NCI-H2196 treated with DMSO at 0.1 percent for 48 hours (cell line): ENCODE data around the gene SSB.
A peak's percentile ranks its signal among the peaks of the same experiment; 100 is the strongest.
"Not testable (repeated sequence)": the region's sequence is repeated elsewhere in the genome, so short reads cannot be mapped to it uniquely, and the experiment has no call there.

ENCODE experiments used
- DNase-seq: peaks from one replicate; lab custom pipeline; 2025; ENCODE audit not compliant: unreplicated experiment; lab: John Stamatoyannopoulos, UW

Gene SSB

GRCh38 chr2:169828141-169828811, 29.6 kb downstream of the SSB start:
- peak; percentile 9 for DNase-seq

DNA sequence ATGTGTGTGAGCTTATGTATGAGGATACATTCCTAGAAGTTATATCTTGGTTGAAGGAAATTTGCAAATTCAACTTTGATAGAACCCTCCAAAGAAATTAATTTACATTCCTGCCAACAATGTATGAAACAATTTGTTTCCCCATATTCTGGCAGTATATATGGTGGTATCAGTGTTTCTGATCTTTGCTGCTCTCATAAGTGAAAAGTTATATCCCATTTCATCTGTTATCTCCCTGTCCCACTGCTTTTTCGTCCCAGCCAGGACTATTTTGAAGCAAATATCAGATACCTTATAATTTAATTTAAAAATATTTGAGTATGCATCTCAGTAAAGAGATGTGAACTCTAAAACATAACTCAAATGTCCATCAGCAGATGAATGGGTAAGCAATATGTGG, 35.7 kb downstream of the SSB start:
- DNase-seq = no peak

GRCh38 chr2:169838743-169839489, 40.2 kb downstream of the SSB start:
- DNase-seq = no peak

GRCh38 chr2:169839954-169840746, 41.5 kb downstream of the SSB start:
- DNase-seq = no peak

- no peak for DNase-seq
Measured at GRCh38 chr2:169840747-169841142, 42.1 kb downstream of the SSB start.

- DNase-seq = not testable (repeated sequence)
Measured at GRCh38 chr2:169841625-169842024, 43.0 kb downstream of the SSB start.

- no peak for DNase-seq
Measured at GRCh38 chr2:169845016-169845415, 46.3 kb downstream of the SSB start.

GRCh38 chr2:169848959-169849693, 50.5 kb downstream of the SSB start:
- DNase-seq = not testable (repeated sequence)

GRCh38 chr2:169849710-169850109, 51.0 kb downstream of the SSB start:
- DNase-seq = no peak

GRCh38 chr2:169853041-169853668, 54.5 kb downstream of the SSB start:
- no peak for DNase-seq

DNA sequence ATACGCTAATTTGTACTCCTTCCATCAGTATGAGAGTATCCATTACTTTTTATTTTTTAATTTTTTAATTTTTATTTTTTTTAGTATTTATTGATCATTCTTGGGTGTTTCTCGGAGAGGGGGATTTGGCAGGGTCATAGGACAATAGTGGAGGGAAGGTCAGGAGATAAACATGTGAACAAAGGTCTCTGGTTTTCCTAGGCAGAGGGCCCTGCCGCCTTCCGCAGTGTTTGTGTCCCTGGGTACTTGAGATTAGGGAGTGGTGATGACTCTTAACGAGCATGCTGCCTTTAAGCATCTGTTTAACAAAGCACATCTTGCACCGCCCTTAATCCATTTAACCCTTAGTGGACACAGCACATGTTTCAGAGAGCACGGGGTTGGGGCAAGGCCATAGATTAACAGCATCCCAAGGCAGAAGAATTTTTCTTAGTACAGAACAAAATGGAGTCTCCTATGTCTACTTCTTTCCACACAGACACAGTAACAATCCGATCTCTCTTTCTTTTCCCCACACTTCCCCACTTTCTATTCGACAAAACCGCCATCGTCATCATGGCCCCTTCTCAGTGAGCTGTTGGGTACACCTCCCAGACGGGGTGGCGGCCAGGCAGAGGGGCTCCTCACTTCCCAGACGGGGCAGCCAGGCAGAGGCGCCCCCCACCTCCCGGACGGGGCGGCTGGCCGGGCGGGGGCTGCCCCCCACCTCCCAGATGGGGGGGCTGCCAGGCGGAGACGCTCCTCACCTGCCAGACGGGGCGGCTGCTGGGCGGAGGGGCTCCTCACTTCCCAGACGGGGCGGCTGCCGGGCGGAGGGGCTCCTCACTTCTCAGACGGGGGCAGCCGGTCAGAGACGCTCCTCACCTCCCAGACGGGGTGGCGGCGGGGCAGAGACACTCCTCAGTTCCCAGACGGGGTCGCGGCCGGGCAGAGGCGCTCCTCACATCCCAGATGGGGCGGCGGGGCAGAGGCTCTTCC, 56.9 kb downstream of the SSB start:
- DNase-seq = not testable (repeated sequence)

DNA sequence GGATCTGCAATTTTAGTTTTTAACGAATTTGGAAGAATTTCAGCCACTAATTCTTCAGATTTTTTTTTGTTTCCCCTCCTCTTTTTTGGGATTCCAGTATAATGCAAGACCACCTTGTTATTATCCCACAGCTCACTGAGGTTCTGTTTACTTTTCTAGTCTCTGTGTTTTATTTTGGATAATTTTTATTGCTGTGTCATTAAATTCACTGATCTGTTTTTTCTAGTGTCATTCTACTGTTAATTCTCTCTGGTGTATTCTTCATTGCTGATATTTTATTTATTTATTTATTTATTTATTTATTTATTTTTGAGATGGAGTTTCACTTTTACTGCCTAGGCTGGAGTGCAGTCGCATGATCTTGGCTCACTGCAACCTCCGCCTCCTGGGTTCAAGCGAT, 60.8 kb downstream of the SSB start:
- no peak for DNase-seq

DNA sequence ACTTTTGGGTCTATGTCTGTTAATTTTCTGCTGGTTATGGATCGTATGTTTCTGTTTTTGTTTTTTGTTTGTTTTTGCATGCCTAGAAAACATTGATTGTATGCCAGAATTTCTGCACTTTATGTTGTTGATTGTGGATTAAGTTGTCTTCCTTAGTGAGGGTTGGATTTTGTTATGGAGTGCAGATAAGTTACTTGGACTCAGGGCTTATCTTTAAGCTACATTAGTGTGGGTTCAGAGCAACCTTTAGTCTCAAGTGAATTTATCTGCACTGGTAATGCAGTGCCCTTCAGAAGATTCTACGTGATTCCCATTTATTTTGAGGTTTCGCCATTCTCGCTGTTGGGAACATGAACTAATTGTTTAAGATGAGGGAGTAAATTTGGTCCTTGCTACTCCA, 61.5 kb downstream of the SSB start:
- DNase-seq = no peak
